Measurements from ENCODE around the gene PLA2G2C.

GRCh38 chr1:20228314-20228825, 42.1 kb upstream of the PLA2G2C start:
- TF ChIP-seq GATA2 (IDR thresholded peaks at IDR 0.05; ENCODE audit: low read depth, low read length): no peak
- TF ChIP-seq GATA3 (IDR thresholded peaks at IDR 0.05; ENCODE audit: low read depth, low read length): no peak

All from SH-SY5Y (cell line).